GM18907 (cell line): ENCODE results near the gene CD300H.
"Not testable (repeated sequence)": the region's sequence is repeated elsewhere in the genome, so short reads cannot be mapped to it uniquely, and the experiment has no call there.

ENCODE experiments used
- ATAC-seq: cut with Tn5 transposase; IDR thresholded peaks from one replicate; pipeline ENCODE4 v1.9.1; 2021; ENCODE audit warnings: mild to moderate bottlenecking, moderate library complexity; ENCODE audit not compliant: unreplicated experiment

Gene CD300H

GRCh38 chr17:74528491-74529199, 38.7 kb downstream of the CD300H start:
- peak; percentile 81 for ATAC-seq

- ATAC-seq, result no peak
These were observed 39.6 kb downstream of the CD300H start for GRCh38 chr17:74527756-74528155.

- ATAC-seq, result no peak
These were observed 40.2 kb downstream of the CD300H start for GRCh38 chr17:74527081-74527480.

GRCh38 chr17:74526681-74527080, 40.6 kb downstream of the CD300H start:
- ATAC-seq, result no peak

GRCh38 chr17:74525781-74526288, 41.5 kb downstream of the CD300H start:
- ATAC-seq, result no peak

GRCh38 chr17:74525465-74525725, 41.9 kb downstream of the CD300H start:
- no peak for ATAC-seq

GRCh38 chr17:74524653-74525464, 42.5 kb downstream of the CD300H start:
- ATAC-seq, result no peak

GRCh38 chr17:74523308-74523707, 44.0 kb downstream of the CD300H start:
- ATAC-seq, result no peak

- no peak for ATAC-seq
These were observed 44.8 kb downstream of the CD300H start for GRCh38 chr17:74522381-74523105.

GRCh38 chr17:74521701-74522201, 45.6 kb downstream of the CD300H start:
- no peak for ATAC-seq

- no peak for ATAC-seq
These were observed 46.4 kb downstream of the CD300H start for GRCh38 chr17:74520790-74521480.

GRCh38 chr17:74520016-74520434, 47.3 kb downstream of the CD300H start:
- ATAC-seq, result peak; percentile 37

- not testable (repeated sequence) for ATAC-seq
These were observed 48.8 kb downstream of the CD300H start for GRCh38 chr17:74518413-74518981.

- ATAC-seq, result no peak
These were observed 50.6 kb downstream of the CD300H start for GRCh38 chr17:74516561-74517328.

GRCh38 chr17:74515941-74516340, 51.4 kb downstream of the CD300H start:
- no peak for ATAC-seq

GRCh38 chr17:74514632-74515334, 52.5 kb downstream of the CD300H start:
- ATAC-seq, result no peak

- ATAC-seq, result no peak
These were observed 53.2 kb downstream of the CD300H start for GRCh38 chr17:74513987-74514631.

GRCh38 chr17:74512624-74513091, 54.7 kb downstream of the CD300H start:
- ATAC-seq, result peak; percentile 65
